SH-SY5Y (cell line): Measurements from ENCODE around the gene TECPR1.

Experiments
- GATA2 ChIP-seq: IDR thresholded peaks from 2 replicates; pipeline ENCODE4 v1.6.1; 2011; ENCODE audit warnings: mild to moderate bottlenecking, low read depth, low read length
- GATA3 ChIP-seq: IDR thresholded peaks from 2 replicates; pipeline ENCODE4 v1.6.1; 2011; ENCODE audit warnings: low read depth, mild to moderate bottlenecking, low read length, moderate library complexity

DNA sequence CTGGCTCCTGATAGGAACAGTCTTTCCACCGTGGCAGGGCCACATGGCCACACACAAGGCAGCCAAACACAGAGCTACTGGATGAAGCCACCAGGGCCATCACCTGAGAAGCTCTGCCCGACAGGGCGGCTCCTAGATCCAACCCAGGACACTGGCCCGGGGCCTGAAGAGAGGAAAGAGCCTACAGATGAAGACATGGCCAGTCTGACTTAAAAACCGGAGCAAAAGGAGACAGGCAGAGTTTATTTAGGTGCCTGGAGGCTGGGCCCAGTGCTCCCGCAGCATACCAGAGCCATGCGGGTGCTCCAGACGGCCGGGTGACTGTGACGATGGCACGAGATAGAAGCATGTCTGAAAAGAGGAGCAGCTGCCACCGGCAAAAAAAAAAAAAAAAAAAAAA, 3.9 kb downstream of the TECPR1 start:
- no peak for TF ChIP-seq GATA2
- TF ChIP-seq GATA3 = no peak
